GM12892 (cell line): Measurements from ENCODE around the gene ZNF691.

Experiments used
- DNase-seq: peaks from one replicate; pipeline ENCODE4 v3.0.0; 2011; ENCODE audit not compliant: insufficient read length
- FAIRE-seq: peaks from 2 replicates; lab custom pipeline; 2011; peaks lifted over from hg19 to GRCh38; lab: Jason Lieb, UNC
- POLR2A ChIP-seq: IDR thresholded peaks from 2 replicates; pipeline ENCODE4 v1.6.1; 2011; ENCODE audit warnings: low read depth, low read length, control low read depth
- POLR2AphosphoS5 ChIP-seq: IDR thresholded peaks from 2 replicates; pipeline ENCODE4 v1.6.1; 2011; ENCODE audit warnings: low read depth, low read length, control low read depth
- TAF1 ChIP-seq: IDR thresholded peaks from 2 replicates; pipeline ENCODE4 v1.6.1; 2011; ENCODE audit warnings: low read depth, mild to moderate bottlenecking, control low read depth, low read length, borderline replicate concordance

ZNF691 gene

GRCh38 chr1:42817440-42817767 is 29.0 kb upstream of the ZNF691 start:
- no peak for DNase-seq
- FAIRE-seq = no peak
- TF ChIP-seq POLR2A = no peak
- no peak for TF ChIP-seq POLR2AphosphoS5
- TF ChIP-seq TAF1 = no peak

DNA sequence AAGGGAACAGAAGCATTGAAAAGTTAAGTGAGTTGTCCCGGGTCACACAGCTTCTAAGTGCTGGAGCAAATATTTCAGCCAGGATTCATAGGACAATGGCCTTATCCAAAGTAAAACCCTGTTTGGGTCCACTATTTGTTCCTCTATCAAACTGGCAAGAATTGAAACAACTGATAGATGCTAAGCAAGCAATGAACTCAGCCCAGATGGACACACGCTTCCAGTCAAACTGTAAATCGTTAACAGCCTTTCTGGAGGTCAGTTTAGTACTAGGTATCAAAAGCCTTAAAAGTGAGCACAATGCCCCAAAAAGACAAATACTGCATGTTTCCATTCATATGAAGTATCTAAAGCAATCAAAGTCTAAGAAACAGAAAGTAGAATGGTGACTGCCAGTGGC is 28.4 kb upstream of the ZNF691 start:
- TF ChIP-seq TAF1 (no peak), POLR2AphosphoS5 (no peak), POLR2A (no peak)
- DNase-seq (no peak), FAIRE-seq (no peak)

- peak; percentile 9 for FAIRE-seq
- TF ChIP-seq POLR2AphosphoS5 (no peak), POLR2A (no peak), TAF1 (no peak)
- no peak for DNase-seq
These were observed 25.6 kb upstream of the ZNF691 start for GRCh38 chr1:42820813-42821212.

DNA sequence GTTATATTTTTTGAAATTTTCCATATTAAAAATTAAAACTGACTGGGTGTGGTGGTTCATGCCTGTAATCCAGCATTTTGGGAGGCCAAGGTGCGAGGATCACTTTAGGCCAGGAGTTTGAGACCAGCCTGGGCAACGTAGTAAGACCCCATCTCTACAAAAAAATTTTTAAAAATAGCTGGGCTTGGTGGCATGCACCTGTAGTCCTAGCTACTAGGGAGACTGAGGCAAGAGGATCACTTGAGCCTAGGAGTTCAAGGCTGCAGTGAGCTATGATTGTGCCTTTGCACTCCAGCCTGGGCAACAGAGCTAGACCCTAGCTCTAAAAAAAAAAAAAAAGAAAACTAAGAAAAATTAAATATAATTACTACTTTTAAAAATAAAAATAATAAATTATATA is 24.7 kb upstream of the ZNF691 start:
- no peak for FAIRE-seq
- DNase-seq = no peak
- TF ChIP-seq TAF1 = no peak
- TF ChIP-seq POLR2A = no peak
- no peak for TF ChIP-seq POLR2AphosphoS5

DNA sequence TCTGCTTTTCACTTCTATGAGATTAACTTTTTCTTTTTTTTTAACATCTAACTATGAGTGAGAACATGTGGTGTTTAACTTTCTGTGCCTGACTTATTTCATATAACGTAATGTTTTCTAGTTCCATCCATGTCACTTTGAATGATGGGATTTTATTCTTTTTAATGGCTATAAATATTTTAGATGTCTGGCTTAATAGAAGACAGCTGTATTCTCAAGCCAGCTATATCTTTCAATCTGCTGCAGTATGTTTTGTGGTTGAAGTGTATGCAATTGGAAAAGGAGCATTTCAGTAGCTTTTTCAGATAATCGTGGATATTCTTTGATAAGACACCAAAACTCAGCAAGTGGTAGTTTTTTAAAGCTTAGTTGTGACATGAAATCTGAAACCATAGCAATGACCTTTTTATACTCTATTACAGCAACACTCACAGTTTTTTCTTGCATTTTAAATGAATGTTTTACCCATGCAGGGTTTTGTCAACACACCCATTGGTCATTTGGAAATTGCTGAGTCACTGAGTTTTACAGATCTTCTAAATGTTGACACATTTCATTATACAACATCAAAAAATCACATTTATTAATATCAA is 23.5 kb upstream of the ZNF691 start:
- FAIRE-seq (peak; percentile 78), DNase-seq (no peak)
- TF ChIP-seq POLR2AphosphoS5 (no peak), TAF1 (no peak), POLR2A (no peak)

- no peak for FAIRE-seq
- DNase-seq = no peak
- no peak for TF ChIP-seq POLR2AphosphoS5
- TF ChIP-seq POLR2A = no peak
- TF ChIP-seq TAF1 = no peak
These were observed 21.9 kb upstream of the ZNF691 start for GRCh38 chr1:42824481-42825035.

DNA sequence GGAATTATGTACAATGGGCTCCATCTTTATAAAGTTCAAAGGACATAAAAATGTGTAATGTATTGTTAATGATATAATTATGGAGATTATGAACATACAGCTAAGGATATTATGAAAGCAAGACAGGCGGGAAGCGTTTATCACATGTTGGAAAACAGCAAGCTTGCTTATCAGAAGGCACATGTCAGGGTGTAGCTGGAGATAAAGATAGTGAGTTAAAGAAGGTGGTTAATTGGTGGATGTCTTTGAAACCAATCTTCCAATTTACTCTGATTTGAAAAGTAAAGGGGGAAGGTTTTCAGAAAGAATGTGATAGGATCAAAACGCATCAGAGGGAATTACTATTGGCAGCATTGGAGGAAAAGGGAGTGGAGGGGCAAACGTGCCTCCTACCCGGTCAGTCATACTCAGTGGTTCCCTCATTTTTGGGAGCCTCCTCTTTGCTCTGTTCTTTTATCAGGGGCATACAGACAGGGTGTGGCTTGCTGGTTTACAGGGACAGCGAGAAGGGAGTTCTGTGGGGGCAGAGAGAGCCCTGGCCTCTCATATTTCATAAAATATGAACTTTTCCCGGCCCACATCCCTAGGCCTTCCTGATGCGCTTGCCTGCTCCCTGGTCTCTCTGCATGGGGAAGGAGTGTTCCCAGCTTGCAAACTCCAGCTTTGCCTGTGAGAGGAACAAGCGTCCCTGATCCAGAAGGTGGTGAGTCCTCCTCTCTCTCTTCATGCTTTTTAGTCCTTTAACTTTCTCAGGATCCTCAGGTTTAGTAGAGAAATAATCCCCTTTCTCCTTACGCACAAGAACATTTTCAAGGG is 21.2 kb upstream of the ZNF691 start:
- no peak for DNase-seq
- FAIRE-seq = no peak
- no peak for TF ChIP-seq POLR2A
- TF ChIP-seq TAF1 = no peak
- no peak for TF ChIP-seq POLR2AphosphoS5

DNA sequence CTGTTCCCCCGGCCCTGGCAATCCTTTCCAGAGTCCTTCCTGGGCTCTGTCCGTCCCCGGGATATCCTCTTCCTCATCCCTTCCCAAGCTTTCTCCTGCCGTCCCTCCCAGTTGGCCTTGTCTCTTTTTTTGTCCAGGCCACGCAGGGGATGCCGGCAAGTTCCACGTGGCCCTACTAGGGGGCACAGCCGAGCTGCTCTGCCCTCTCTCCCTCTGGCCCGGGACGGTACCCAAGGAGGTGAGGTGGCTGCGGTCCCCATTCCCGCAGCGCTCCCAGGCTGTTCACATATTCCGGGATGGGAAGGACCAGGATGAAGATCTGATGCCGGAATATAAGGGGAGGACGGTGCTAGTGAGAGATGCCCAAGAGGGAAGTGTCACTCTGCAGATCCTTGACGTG is 15.8 kb upstream of the ZNF691 start:
- FAIRE-seq (no peak), DNase-seq (no peak)
- no peak for TF ChIP-seq POLR2A
- TF ChIP-seq TAF1 = no peak
- no peak for TF ChIP-seq POLR2AphosphoS5

DNA sequence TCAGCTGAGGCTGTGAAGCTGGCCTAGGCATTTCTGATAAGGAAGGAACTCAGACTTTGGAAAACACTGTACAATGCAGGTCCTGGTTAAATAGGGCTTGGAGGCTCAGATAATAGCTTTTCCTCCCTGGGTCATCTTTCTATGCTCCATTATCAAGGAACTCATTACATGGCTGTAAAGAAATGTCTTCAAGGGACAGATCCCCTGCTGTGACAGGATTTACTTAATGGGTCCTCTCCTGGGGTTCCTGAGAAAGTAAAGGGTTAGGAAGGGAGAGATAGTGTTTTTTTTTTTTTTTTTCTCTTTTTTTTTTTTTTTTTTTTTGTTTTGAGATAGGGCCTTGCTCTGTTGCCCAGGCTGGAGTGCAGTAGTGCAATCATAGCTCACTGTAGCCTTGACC is 15.1 kb upstream of the ZNF691 start:
- no peak for TF ChIP-seq POLR2AphosphoS5
- no peak for TF ChIP-seq POLR2A
- no peak for TF ChIP-seq TAF1
- DNase-seq (no peak), FAIRE-seq (no peak)

GRCh38 chr1:42832641-42833240 is 13.7 kb upstream of the ZNF691 start:
- TF ChIP-seq POLR2A (no peak), POLR2AphosphoS5 (no peak), TAF1 (no peak)
- FAIRE-seq = no peak
- DNase-seq = no peak

DNA sequence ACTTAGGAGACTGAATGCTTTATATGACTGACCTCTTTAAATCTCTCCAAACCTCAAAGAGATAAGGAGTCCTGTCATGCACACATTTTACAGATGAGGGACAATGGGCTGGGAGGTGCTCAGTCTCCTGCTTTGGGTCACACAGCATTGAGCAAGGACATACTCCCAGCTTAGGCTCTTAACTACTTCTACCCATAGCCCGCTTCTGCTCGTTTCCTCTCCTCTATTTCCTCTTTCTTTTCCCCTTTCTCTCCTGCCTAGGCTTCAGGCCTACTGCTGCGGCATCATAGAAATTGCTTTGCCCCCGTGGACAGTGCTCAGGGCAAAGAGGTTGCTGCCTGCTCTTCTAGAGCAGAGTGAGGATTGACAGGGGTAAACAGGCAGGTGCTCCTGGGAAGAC is 12.4 kb upstream of the ZNF691 start:
- no peak for TF ChIP-seq POLR2A
- TF ChIP-seq POLR2AphosphoS5 = no peak
- TF ChIP-seq TAF1 = no peak
- no peak for FAIRE-seq
- no peak for DNase-seq

- FAIRE-seq (no peak), DNase-seq (no peak)
- no peak for TF ChIP-seq TAF1
- no peak for TF ChIP-seq POLR2AphosphoS5
- no peak for TF ChIP-seq POLR2A
These were observed 11.6 kb upstream of the ZNF691 start for GRCh38 chr1:42834803-42835202.
